ENCODE measurements around the gene BRD2. TPM values are rescaled to one million over a fixed set of nuclear protein-coding genes. Genes with fewer than 3 reads are reported as not detected.

BRD2 gene
- total RNA-seq, 2 donors from 2014 or later: 56.9 to 91.1 TPM

DNA sequence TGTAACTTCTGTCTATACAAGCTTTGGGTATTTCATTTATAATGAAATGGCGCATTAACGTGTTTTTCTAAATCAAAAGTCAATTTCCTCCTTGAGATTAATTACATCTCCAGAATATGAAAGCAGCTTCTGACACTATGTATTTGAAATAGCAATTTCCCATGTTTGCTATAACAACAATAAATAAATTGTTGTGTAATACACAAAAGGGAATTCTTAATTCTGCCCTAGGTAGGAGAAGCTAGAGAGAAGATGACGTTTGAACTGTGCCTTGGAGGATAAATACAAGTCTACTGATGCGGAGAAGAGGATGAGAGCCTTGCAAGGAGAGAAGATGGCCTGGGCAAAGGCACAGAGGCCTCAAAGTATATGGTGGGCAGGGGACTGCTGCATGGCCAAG is 48.6 kb downstream of the BRD2 start:
- TF ChIP-seq, protein P1, sequence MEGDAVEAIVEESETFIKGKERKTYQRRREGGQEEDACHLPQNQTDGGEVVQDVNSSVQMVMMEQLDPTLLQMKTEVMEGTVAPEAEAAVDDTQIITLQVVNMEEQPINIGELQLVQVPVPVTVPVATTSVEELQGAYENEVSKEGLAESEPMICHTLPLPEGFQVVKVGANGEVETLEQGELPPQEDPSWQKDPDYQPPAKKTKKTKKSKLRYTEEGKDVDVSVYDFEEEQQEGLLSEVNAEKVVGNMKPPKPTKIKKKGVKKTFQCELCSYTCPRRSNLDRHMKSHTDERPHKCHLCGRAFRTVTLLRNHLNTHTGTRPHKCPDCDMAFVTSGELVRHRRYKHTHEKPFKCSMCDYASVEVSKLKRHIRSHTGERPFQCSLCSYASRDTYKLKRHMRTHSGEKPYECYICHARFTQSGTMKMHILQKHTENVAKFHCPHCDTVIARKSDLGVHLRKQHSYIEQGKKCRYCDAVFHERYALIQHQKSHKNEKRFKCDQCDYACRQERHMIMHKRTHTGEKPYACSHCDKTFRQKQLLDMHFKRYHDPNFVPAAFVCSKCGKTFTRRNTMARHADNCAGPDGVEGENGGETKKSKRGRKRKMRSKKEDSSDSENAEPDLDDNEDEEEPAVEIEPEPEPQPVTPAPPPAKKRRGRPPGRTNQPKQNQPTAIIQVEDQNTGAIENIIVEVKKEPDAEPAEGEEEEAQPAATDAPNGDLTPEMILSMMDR (IDR thresholded peaks at IDR 0.05): no peak
- DNase-seq (ENCODE audit: low spot score): no peak
- Histone ChIP-seq H3K4me3 (no peak overlapping the region), H3K27me3 (peaks cover 0 to 4% of the 10 kb centered on the region in 2 donors), H3K36me3 (no peaks in the 10 kb centered on the region), H3K4me1 (peaks cover 0 to 43% of the 10 kb centered on the region in 2 donors), H3K27ac (no peak overlapping the region), H3K9me3 (no peaks in the 10 kb centered on the region)

DNA sequence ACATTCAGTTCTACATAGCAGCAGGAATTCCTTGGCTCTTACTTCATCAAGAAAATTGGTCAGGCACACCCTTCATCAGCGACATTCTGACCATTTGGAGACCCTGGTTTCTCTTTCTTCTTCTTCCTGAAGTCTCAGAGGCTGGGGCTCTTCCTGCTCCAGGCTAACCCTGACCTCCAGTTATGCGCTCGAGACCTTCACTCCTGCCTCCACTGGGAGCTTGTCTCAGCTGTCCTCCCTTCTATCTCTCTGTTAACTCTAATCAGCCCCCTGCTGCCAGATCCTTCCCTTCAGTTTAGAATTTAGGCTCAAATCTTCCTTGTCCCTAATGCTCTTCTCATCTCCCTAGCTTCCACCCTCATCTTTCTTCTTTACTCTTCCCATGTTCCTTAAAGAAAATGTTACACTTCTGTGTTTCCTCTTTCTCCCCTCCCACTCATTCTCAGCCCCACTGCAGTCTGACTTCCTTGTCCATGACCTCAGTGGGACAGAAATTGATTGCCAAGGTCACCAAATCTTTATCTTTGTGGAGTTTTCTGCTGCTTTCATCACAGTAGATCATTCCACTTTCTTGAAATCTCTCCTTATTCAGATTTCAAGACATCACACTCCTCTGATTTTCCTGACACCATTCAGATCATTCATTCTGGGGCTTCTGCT is 49.4 kb downstream of the BRD2 start:
- peaks cover 0 to 43% of the 10 kb centered on the region in 2 donors for H3K4me1 ChIP-seq
- TF ChIP-seq, protein P1 (IDR thresholded peaks at IDR 0.05): no peak
- H3K27me3 ChIP-seq: peaks cover 0 to 4% of the 10 kb centered on the region in 2 donors
- peak overlapping the region; percentile 67 to 84 for H3K27ac ChIP-seq
- no peaks in the 10 kb centered on the region for H3K36me3 ChIP-seq
- DNase-seq (ENCODE audit: low spot score): no peak
- no peaks in the 10 kb centered on the region for H3K9me3 ChIP-seq
- H3K4me3 ChIP-seq: no peak overlapping the region

DNA sequence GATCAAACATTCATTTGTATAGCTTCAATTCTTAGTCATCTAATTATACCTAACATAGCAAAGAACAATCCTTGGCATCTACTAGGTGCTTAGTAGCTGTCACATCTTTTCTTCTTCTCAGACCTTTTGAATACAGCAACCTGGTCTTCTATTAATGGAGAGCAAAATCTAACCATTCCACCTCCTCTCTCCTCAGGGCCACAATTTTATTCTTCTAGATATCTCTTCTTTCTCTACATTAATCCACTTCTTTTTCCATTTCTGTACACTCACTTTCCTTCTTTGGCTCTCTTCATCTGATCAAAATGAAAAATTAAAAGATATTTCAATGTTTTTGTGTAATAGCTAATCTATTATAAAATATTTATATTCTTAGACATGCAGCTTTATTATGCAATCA is 50.0 kb downstream of the BRD2 start:
- TF ChIP-seq, protein P1 (IDR thresholded peaks at IDR 0.05): no peak
- Histone ChIP-seq H3K4me1 (peaks cover 0 to 43% of the 10 kb centered on the region in 2 donors), H3K27me3 (peaks cover 0 to 4% of the 10 kb centered on the region in 2 donors), H3K27ac (peak overlapping the region; percentile 67 to 84), H3K9me3 (no peaks in the 10 kb centered on the region), H3K4me3 (no peak overlapping the region), H3K36me3 (no peaks in the 10 kb centered on the region)
- no peak for DNase-seq (ENCODE audit: low spot score)

DNA sequence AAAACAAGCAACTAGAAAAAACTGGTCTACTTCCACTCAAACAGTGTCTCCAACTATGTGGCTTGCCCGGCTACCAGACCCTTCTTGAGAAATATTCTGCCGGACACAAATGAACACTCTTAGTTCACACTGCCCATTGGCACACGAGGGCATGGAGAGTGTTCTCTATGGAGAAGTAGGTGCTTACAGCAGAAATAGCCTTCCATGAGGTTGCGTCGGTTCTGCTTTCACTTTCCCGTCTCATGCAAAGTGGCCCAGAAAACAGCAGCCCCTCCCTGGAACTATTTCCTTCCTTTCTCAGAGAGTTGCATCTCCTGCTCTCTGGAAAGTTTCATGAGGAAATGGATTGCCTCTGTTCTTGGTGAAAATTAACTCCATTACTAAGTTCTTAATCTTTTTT is 50.5 kb downstream of the BRD2 start:
- Histone ChIP-seq H3K27ac (peak overlapping the region; percentile 67 to 84), H3K27me3 (peaks cover 0 to 4% of the 10 kb centered on the region in 2 donors), H3K4me3 (peak overlapping the region; percentile 1 to 33), H3K36me3 (no peaks in the 10 kb centered on the region), H3K9me3 (no peaks in the 10 kb centered on the region), H3K4me1 (peaks cover 0 to 43% of the 10 kb centered on the region in 2 donors)
- TF ChIP-seq, protein P1 (IDR thresholded peaks at IDR 0.05): no peak
- DNase-seq (ENCODE audit: low spot score): peak; percentile 91

DNA sequence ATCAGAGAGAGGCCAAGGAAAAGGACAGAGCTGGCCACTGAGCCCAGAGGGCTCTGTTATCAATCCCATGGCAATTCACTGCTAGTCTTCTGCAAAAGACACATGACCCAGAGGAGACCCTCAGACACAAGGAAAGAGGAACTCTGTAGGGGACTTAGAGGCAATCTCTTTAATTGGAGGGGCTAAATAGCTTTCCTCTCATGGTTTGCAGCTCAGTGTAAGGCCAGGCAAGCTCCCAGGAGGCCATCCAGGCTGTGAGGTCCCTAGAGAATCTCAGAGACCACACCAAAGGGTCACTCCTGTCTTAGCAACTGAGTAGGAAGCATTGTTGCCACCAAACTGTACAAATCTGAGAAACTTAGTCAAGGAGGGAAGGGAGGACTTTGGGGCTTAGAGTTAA is 51.0 kb downstream of the BRD2 start:
- Histone ChIP-seq H3K27ac (peak overlapping the region; percentile 67 to 84), H3K27me3 (peaks cover 0 to 2% of the 10 kb centered on the region in 2 donors), H3K36me3 (no peaks in the 10 kb centered on the region), H3K9me3 (no peaks in the 10 kb centered on the region), H3K4me1 (peaks cover 0 to 43% of the 10 kb centered on the region in 2 donors), H3K4me3 (peak overlapping the region in 1 of 2 donors; percentile 33)
- TF ChIP-seq, protein P1 (IDR thresholded peaks at IDR 0.05): no peak
- DNase-seq (ENCODE audit: low spot score): no peak

DNA sequence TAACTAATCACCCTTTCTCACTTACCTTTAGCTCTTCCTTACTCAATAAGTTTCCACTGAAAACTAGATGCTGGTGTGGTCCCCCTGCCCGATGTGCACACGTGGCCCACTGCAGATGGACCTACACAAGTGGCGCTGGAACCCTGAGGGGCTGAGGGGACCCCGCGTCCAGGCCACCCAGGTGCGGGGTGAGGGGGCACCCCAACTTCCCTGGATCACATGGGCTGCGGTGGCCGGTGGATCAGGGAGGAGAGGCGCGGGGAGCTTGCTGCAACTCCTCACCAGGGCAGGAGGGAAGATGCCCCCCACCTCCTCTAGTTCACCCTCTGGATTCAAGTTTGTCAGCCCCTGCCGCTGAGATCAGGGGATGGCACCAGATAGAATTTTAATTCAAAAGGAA is 53.5 kb downstream of the BRD2 start:
- H3K4me3 ChIP-seq: no peak overlapping the region
- TF ChIP-seq, protein P1 (IDR thresholded peaks at IDR 0.05): no peak

More for the DNA sequence above, 53.5 kb downstream of the BRD2 start:
- no peaks in the 10 kb centered on the region for H3K27me3 ChIP-seq
- no peaks in the 10 kb centered on the region for H3K9me3 ChIP-seq
- peaks cover 0 to 29% of the 10 kb centered on the region in 2 donors for H3K4me1 ChIP-seq
- H3K36me3 ChIP-seq: no peaks in the 10 kb centered on the region
- H3K27ac ChIP-seq: no peak overlapping the region
- DNase-seq (ENCODE audit: low spot score): no peak
